H9 (cell line): ENCODE measurements around the gene YWHAQ. TPM values are rescaled to one million over a fixed set of nuclear protein-coding genes. Genes with fewer than 3 reads are reported as not detected.

Experiments
- DNase-seq: peaks from one replicate; pipeline ENCODE4 v3.0.0-alpha.2; 2017
- H2AFZ ChIP-seq: one replicate; pipeline ENCODE4 v1.6.1; 2013; ENCODE audit warnings: mild to moderate bottlenecking, low read length, control low read depth, moderate library complexity
- H2AK5ac ChIP-seq: 2 replicates; pipeline ENCODE4 v1.6.1; 2013; ENCODE audit warnings: low read length, control low read depth, mixed read lengths; ENCODE audit not compliant: insufficient read length
- H2BK120ac ChIP-seq: one replicate; pipeline ENCODE4 v1.6.1; 2013; ENCODE audit warnings: low read depth, mild to moderate bottlenecking, low read length, control low read depth, inconsistent platforms; ENCODE audit not compliant: poor library complexity, severe bottlenecking
- H2BK12ac ChIP-seq: 2 replicates; pipeline ENCODE4 v1.6.1; 2013; ENCODE audit warnings: low read length, control low read depth, mixed read lengths, low read depth; ENCODE audit not compliant: insufficient read length
- H2BK15ac ChIP-seq: 2 replicates; pipeline ENCODE4 v1.6.1; 2013; ENCODE audit warnings: low read depth, low read length, control low read depth
- H2BK20ac ChIP-seq: one replicate; pipeline ENCODE4 v1.6.1; 2013; ENCODE audit warnings: low read depth, mild to moderate bottlenecking, low read length, control low read depth, inconsistent platforms; ENCODE audit not compliant: poor library complexity, severe bottlenecking
- H2BK5ac ChIP-seq: 2 replicates; pipeline ENCODE4 v1.6.1; 2013; ENCODE audit warnings: low read length, control low read depth, mixed read lengths; ENCODE audit not compliant: insufficient read length
- H3K14ac ChIP-seq: 2 replicates; pipeline ENCODE4 v1.6.1; 2013; ENCODE audit warnings: low read length, control low read depth; ENCODE audit not compliant: insufficient read depth
- H3K18ac ChIP-seq: 2 replicates; pipeline ENCODE4 v1.6.1; 2013; ENCODE audit warnings: low read depth, mild to moderate bottlenecking, mixed read lengths, low read length, control low read depth; ENCODE audit not compliant: insufficient read length
- H3K23ac ChIP-seq: 2 replicates; pipeline ENCODE4 v1.6.1; 2013; ENCODE audit warnings: low read length, control low read depth, mixed read lengths, low read depth; ENCODE audit not compliant: insufficient read length
- H3K23me2 ChIP-seq: 2 replicates; pipeline ENCODE4 v1.6.1; 2013; ENCODE audit warnings: low read depth, mild to moderate bottlenecking, mixed read lengths, low read length, control low read depth; ENCODE audit not compliant: insufficient read length, poor library complexity, severe bottlenecking
- H3K27ac ChIP-seq: 2 replicates; pipeline ENCODE4 v1.5.1; 2013; ENCODE audit warnings: low read length, control low read depth, mixed read lengths, low read depth; ENCODE audit not compliant: insufficient read length
- H3K27me3 ChIP-seq: 2 replicates; pipeline ENCODE4 v1.6.1; 2013; ENCODE audit warnings: low read length, control low read depth, inconsistent platforms; ENCODE audit not compliant: insufficient read depth
- H3K4ac ChIP-seq: 2 replicates; pipeline ENCODE4 v1.6.1; 2013; ENCODE audit warnings: low read depth, mild to moderate bottlenecking, control low read depth, inconsistent platforms, low read length, moderate library complexity
- H3K4me1 ChIP-seq: 2 replicates; pipeline ENCODE4 v1.6.1; 2013; ENCODE audit warnings: low read length, control low read depth, inconsistent platforms; ENCODE audit not compliant: insufficient read depth
- H3K4me2 ChIP-seq: 2 replicates; pipeline ENCODE4 v1.6.1; 2013; ENCODE audit warnings: low read length, control low read depth, mixed read lengths; ENCODE audit not compliant: insufficient read length, insufficient read depth
- H3K56ac ChIP-seq: 2 replicates; pipeline ENCODE4 v1.6.1; 2013; ENCODE audit warnings: low read depth, mild to moderate bottlenecking, mixed read lengths, low read length, control low read depth; ENCODE audit not compliant: insufficient read length
- H3K79me1 ChIP-seq: 2 replicates; pipeline ENCODE4 v1.6.1; 2013; ENCODE audit warnings: low read depth, mild to moderate bottlenecking, moderate library complexity, low read length, control low read depth, inconsistent platforms; ENCODE audit not compliant: insufficient read depth, poor library complexity, severe bottlenecking
- H3K79me2 ChIP-seq: 2 replicates; pipeline ENCODE4 v1.6.1; 2013; ENCODE audit warnings: low read length, control low read depth, inconsistent platforms; ENCODE audit not compliant: insufficient read depth
- H3K9ac ChIP-seq: 2 replicates; pipeline ENCODE4 v1.6.1; 2013; ENCODE audit warnings: low read length, control low read depth, mixed read lengths; ENCODE audit not compliant: insufficient read length; ENCODE audit errors: extremely low read depth
- H3K9me3 ChIP-seq: one replicate; pipeline ENCODE4 v1.6.1; 2013; ENCODE audit warnings: low read depth, low read length, inconsistent platforms; ENCODE audit not compliant: control insufficient read depth
- H3T11ph ChIP-seq: one replicate; pipeline ENCODE4 v1.6.1; 2013; ENCODE audit warnings: mild to moderate bottlenecking, low read length, control low read depth, inconsistent platforms
- H4K20me1 ChIP-seq: one replicate; pipeline ENCODE4 v1.6.1; 2013; ENCODE audit not compliant: control insufficient read depth, insufficient read length, insufficient read depth
- H4K5ac ChIP-seq: 2 replicates; pipeline ENCODE4 v1.6.1; 2013; ENCODE audit warnings: low read depth, mild to moderate bottlenecking, mixed read lengths, low read length, control low read depth; ENCODE audit not compliant: insufficient read length
- H4K8ac ChIP-seq: replicated peaks from 2 replicates; pipeline ENCODE4 v1.6.1; 2013; ENCODE audit warnings: low read length, control low read depth, mixed read lengths, low read depth; ENCODE audit not compliant: insufficient read length
- H4K91ac ChIP-seq: 2 replicates; pipeline ENCODE4 v1.6.1; 2013; ENCODE audit warnings: low read depth, mild to moderate bottlenecking, moderate library complexity, mixed read lengths, low read length, control low read depth; ENCODE audit not compliant: insufficient read length
- H3K27ac Mint-ChIP-seq, 3 experiments: 2 replicates in 2 of 3; 3 replicates in 1 of 3; pipeline ENCODE4 v1.8.0; 2020 to 2021; ENCODE audit warnings: mixed read lengths in 3 of 3, mild to moderate bottlenecking in 1 of 3, moderate library complexity in 1 of 3
- H3K27me3 Mint-ChIP-seq: 2 replicates; pipeline ENCODE4 v1.8.0; 2021; ENCODE audit warnings: low read depth, mild to moderate bottlenecking, moderate library complexity, mixed read lengths
- H3K36me3 Mint-ChIP-seq, 3 experiments: 2 replicates in 2 of 3; 3 replicates in 1 of 3; pipeline ENCODE4 v1.8.0; 2020 to 2021; ENCODE audit warnings: low read depth in 3 of 3, mixed read lengths in 3 of 3; ENCODE audit not compliant: insufficient read depth in 1 of 3
- H3K4me1 Mint-ChIP-seq, 2 experiments: 2 replicates each; pipeline ENCODE4 v1.8.0; 2020; ENCODE audit warnings: mixed read lengths in 2 of 2
- H3K4me3 Mint-ChIP-seq, 2 experiments: 2 replicates in 1 of 2; 3 replicates in 1 of 2; pipeline ENCODE4 v1.8.0; 2020 to 2021; ENCODE audit warnings: mild to moderate bottlenecking in 2 of 2, mixed read lengths in 2 of 2, moderate library complexity in 1 of 2
- H3K9me3 Mint-ChIP-seq, 2 experiments: 2 replicates in 1 of 2; 3 replicates in 1 of 2; pipeline ENCODE4 v1.8.0; 2020; ENCODE audit warnings: mild to moderate bottlenecking in 2 of 2, mixed read lengths in 2 of 2, moderate library complexity in 1 of 2
- CTCF ChIP-seq: fragments of 200-600 bp; sonication (generic); conservative IDR thresholded peaks from 3 replicates; pipeline ENCODE4 v1.8.0; 2021; ENCODE audit warnings: antibody characterized with exemption, mild to moderate bottlenecking
- WGBS: extraction: QIAGEN DNeasy Blood & Tissue Kit; methylation state at CpG from one replicate; pipeline ENCODE4 v1.1.7; 2013; ENCODE audit warnings: missing lambda C conversion rate, low lambda C conversion rate, mixed read lengths; ENCODE audit not compliant: insufficient read length; ENCODE audit errors: extremely low coverage; 5-methylcytosine and 5-hydroxymethylcytosine counted together
- total RNA-seq: library from RNA; stranded (reverse); gene quantifications from 2 replicates; pipeline ENCODE4 v1.2.1, GENCODE V29; 2021

The YWHAQ gene
- total RNA-seq, 1 experiment from 2014 or later, result 374 TPM

- H3K27ac ChIP-seq, result no peak overlapping the region
- WGBS, result no CpG with 5 or more reads among the region's 9 CpGs
- no peak overlapping the region for H3K4me2 ChIP-seq
Observed at GRCh38 chr2:9665898-9666297, 35.1 kb upstream of the YWHAQ start.

More at GRCh38 chr2:9665898-9666297, 35.1 kb upstream of the YWHAQ start:
- DNase-seq, result no peak
- Mint-ChIP-seq H3K27me3 (peaks cover 7% of the 10 kb centered on the region), H3K36me3 (peaks cover 0 to 2% (median 0%) of the 10 kb centered on the region in 3 experiments; a peak in 1 of 7 replicates), H3K4me1 (no peaks in the 10 kb centered on the region), H3K4me3 (no peak overlapping the region), H3K27ac (no peak overlapping the region), H3K9me3 (no peaks in the 10 kb centered on the region)
- Histone ChIP-seq H4K5ac (no peak overlapping the region), H3K9ac (no peak overlapping the region), H2BK15ac (no peak overlapping the region), H3K56ac (no peak overlapping the region), H3K23me2 (no peaks in the 10 kb centered on the region), H3K9me3 (no peaks in the 10 kb centered on the region), H2BK12ac (no peak overlapping the region), H3K14ac (no peak overlapping the region), H3K27me3 (no peaks in the 10 kb centered on the region), H2BK5ac (no peak overlapping the region), H2AFZ (no peak overlapping the region), H2BK120ac (no peak overlapping the region), H3K4me1 (no peaks in the 10 kb centered on the region), H4K91ac (no peak overlapping the region), H3K23ac (no peak overlapping the region), H3T11ph (no peak overlapping the region), H3K79me2 (no peaks in the 10 kb centered on the region), H4K8ac (no peak overlapping the region), H2BK20ac (no peak overlapping the region), H3K79me1 (no peaks in the 10 kb centered on the region), H3K18ac (no peak overlapping the region), H4K20me1 (no peaks in the 10 kb centered on the region), H2AK5ac (no peak overlapping the region), H3K4ac (no peak overlapping the region)
- no peak for TF ChIP-seq CTCF
